Measurements from ENCODE around the gene CEBPZ.

GRCh38 chr2:37173741-37174140, 57.7 kb downstream of the CEBPZ start:
- no peak for TF ChIP-seq CTCF (IDR thresholded peaks at IDR 0.05; ENCODE audit: borderline replicate concordance, extremely low read depth, low read length, poor library complexity, severe bottlenecking)
- no peak for TF ChIP-seq EZH2 (IDR thresholded peaks at IDR 0.05; ENCODE audit: borderline replicate concordance, low read depth, low read length, severe bottlenecking)

All from DND-41 (cell line).